K562 (cell line): ENCODE measurements around the gene GRM3. TPM values are rescaled to one million over a fixed set of nuclear protein-coding genes. Genes with fewer than 3 reads are reported as not detected.

Source experiments
- CLOCK ChIP-seq: fragments of 250-450 bp; sonication (Bioruptor Pico); IDR thresholded peaks from 2 replicates; pipeline ENCODE4 v1.4.0; 2020; ENCODE audit warnings: mild to moderate bottlenecking, moderate library complexity, borderline replicate concordance
- ETV6 ChIP-seq, 3 experiments: fragments of 150-350 bp in 1 of 3; sonication (generic) in 1 of 3; formaldehyde crosslinking in 1 of 3; IDR thresholded peaks; 2 replicates each; pipeline versions ENCODE4 v1.6.1 to v1.8.0; 2014 to 2022; ENCODE audit warnings: borderline replicate concordance in 2 of 3, low read depth in 2 of 3, antibody characterized with exemption in 1 of 3, low read length in 1 of 3, mild to moderate bottlenecking in 1 of 3, missing genetic modification reagents in 1 of 3
- GABPB1 ChIP-seq: sonication (generic); formaldehyde crosslinking; IDR thresholded peaks from 2 replicates; pipeline ENCODE4 v1.8.0; 2022; ENCODE audit warnings: mild to moderate bottlenecking, missing genetic modification reagents
- HOXB6 ChIP-seq: fragments of 250-450 bp; sonication (Bioruptor Pico); IDR thresholded peaks from 2 replicates; pipeline ENCODE4 v1.5.1; 2022; ENCODE audit warnings: mild to moderate bottlenecking, borderline replicate concordance
- KAT8 ChIP-seq: fragments of 450-650 bp; IDR thresholded peaks from 2 replicates; pipeline ENCODE4 v1.6.1; 2016; ENCODE audit warnings: low read depth, mild to moderate bottlenecking
- RFX5 ChIP-seq: IDR thresholded peaks from 2 replicates; pipeline ENCODE4 v1.6.1; 2011; ENCODE audit warnings: low read depth, mild to moderate bottlenecking, improper control_type of control experiment, low read length
- SRSF3 ChIP-seq: fragments of 200-400 bp; formaldehyde crosslinking; IDR thresholded peaks from 2 replicates; pipeline ENCODE4 v1.6.1; 2016; ENCODE audit warnings: mild to moderate bottlenecking, low read length, moderate library complexity; ENCODE audit not compliant: insufficient read depth
- TRIM25 ChIP-seq: fragments of 450-650 bp; IDR thresholded peaks from 2 replicates; pipeline ENCODE4 v1.7.0; 2016; ENCODE audit warnings: borderline replicate concordance
- ZBTB43 ChIP-seq: sonication (generic); formaldehyde crosslinking; IDR thresholded peaks from 2 replicates; pipeline ENCODE4 v1.8.0; 2023; ENCODE audit warnings: mild to moderate bottlenecking, missing genetic modification reagents
- polyA plus RNA-seq, 8 experiments: library from polyadenylated mRNA; depleted of rRNA in 4 of 8; stranded (reverse) in 5 of 8; unstranded in 3 of 8; fragments of >200 nt; fragmentation: Nextera tagmentation in 2 of 8; fragmentation: Illumina TruSeq in 1 of 8; extraction: Ambion mirVana in 2 of 8; extraction: Trizol in 1 of 8; gene quantifications; 2 replicates each; pipeline versions ENCODE4 v1.2.1 to v1.2.3, GENCODE V29; 2011 to 2014; ENCODE audit warnings: inconsistent platforms in 1 of 8, missing spikeins in 1 of 8
- total RNA-seq, 7 experiments: library from RNA; depleted of rRNA in 6 of 7; stranded (reverse); fragments of >200 nt in 6 of 7; fragmentation: Illumina TruSeq in 2 of 7; extraction: Trizol in 2 of 7; gene quantifications; 2 replicates each; pipeline versions ENCODE4 v1.2.1 to v1.2.3, GENCODE V29; 2011 to 2021; ENCODE audit warnings: low replicate concordance in 1 of 7

The GRM3 gene
- total and polyA plus RNA-seq, 9 of the 15 experiments (the other 6 are each of a cell fraction or from before 2014, with no cell fraction given) = 0.03 to 0.08 (median 0.03) TPM; not detected in 6

GRCh38 chr7:86833360-86833759 lies 189.7 kb downstream of the GRM3 start (continued):
- TF ChIP-seq ZBTB43 (CRISPR knock-in tag) (no peak), ETV6 (IDR thresholded peaks at IDR 0.05; ENCODE audit: borderline replicate concordance in 1 of 2, low read depth in 2 of 2, low read length in 1 of 2) (no peak), ETV6 (CRISPR knock-in tag; IDR thresholded peaks at IDR 0.05; ENCODE audit: borderline replicate concordance) (no peak), KAT8 (no peak), GABPB1 (no peak), TRIM25 (no peak), HOXB6 (CRISPR knock-in tag) (no peak), RFX5 (no peak), SRSF3 (no peak), CLOCK (CRISPR knock-in tag) (no peak)
- TF ChIP-seq, all 486 proteins: peak for 0
